ENCODE data around the gene CHSY1.

Gene CHSY1

GRCh38 chr15:101185770-101186169, 66.1 kb downstream of the CHSY1 start:
- DNase-seq, result no peak

- no peak for DNase-seq
These were observed 66.5 kb downstream of the CHSY1 start for GRCh38 chr15:101185336-101185735.

- DNase-seq, result no peak
These were observed 67.0 kb downstream of the CHSY1 start for GRCh38 chr15:101184830-101185229.

GRCh38 chr15:101183931-101184305, 67.9 kb downstream of the CHSY1 start:
- no peak for DNase-seq

- DNase-seq, result no peak
These were observed 68.5 kb downstream of the CHSY1 start for GRCh38 chr15:101183226-101183930.

GRCh38 chr15:101182215-101182614, 69.6 kb downstream of the CHSY1 start:
- DNase-seq, result no peak

GRCh38 chr15:101181349-101181748, 70.5 kb downstream of the CHSY1 start:
- no peak for DNase-seq

- no peak for DNase-seq
These were observed 71.1 kb downstream of the CHSY1 start for GRCh38 chr15:101180620-101181307.

- DNase-seq, result no peak
These were observed 72.3 kb downstream of the CHSY1 start for GRCh38 chr15:101179341-101180153.

GRCh38 chr15:101178931-101179330, 72.9 kb downstream of the CHSY1 start:
- DNase-seq, result no peak

- DNase-seq, result no peak
These were observed 73.4 kb downstream of the CHSY1 start for GRCh38 chr15:101178479-101178878.

GRCh38 chr15:101177866-101178265, 74.0 kb downstream of the CHSY1 start:
- no peak for DNase-seq

- DNase-seq, result no peak
These were observed 75.2 kb downstream of the CHSY1 start for GRCh38 chr15:101176625-101177024.

- DNase-seq, result no peak
These were observed 76.4 kb downstream of the CHSY1 start for GRCh38 chr15:101175401-101175800.

- DNase-seq, result no peak
These were observed 77.5 kb downstream of the CHSY1 start for GRCh38 chr15:101174152-101174920.

GRCh38 chr15:101173233-101174119, 78.4 kb downstream of the CHSY1 start:
- DNase-seq, result no peak

- DNase-seq, result no peak
These were observed 79.3 kb downstream of the CHSY1 start for GRCh38 chr15:101172501-101173071.

GRCh38 chr15:101171954-101172353, 79.9 kb downstream of the CHSY1 start:
- DNase-seq, result no peak

GRCh38 chr15:101170568-101171350, 81.1 kb downstream of the CHSY1 start:
- no peak for DNase-seq

- no peak for DNase-seq
These were observed 82.3 kb downstream of the CHSY1 start for GRCh38 chr15:101169495-101170071.
